ENCODE results near the gene CAMTA1. TPM values are rescaled to one million over a fixed set of nuclear protein-coding genes. Genes with fewer than 3 reads are reported as not detected.

Gene CAMTA1
- total RNA-seq, 1 experiment from 2014 or later: 85.2 TPM

- no peak overlapping the region for H3K4me3 ChIP-seq (ENCODE audit: low read depth, low read length, poor library complexity, severe bottlenecking)
- H3K36me3 ChIP-seq (ENCODE audit: insufficient read depth, low read length, poor library complexity, severe bottlenecking): no peaks in the 10 kb centered on the region
- H3K27me3 ChIP-seq (replicated peaks; ENCODE audit: insufficient read depth, low read depth, low read length, poor library complexity): no peaks in the 10 kb centered on the region
- H3K9me3 ChIP-seq (ENCODE audit: low read depth, low read length, poor library complexity, severe bottlenecking): no peaks in the 10 kb centered on the region
- POLR2A ChIA-PET (ENCODE audit: low non-redundant PET): interaction anchor here (0.6 kb wide), 1 partner anchor 166 kb away, joined by 3 read pairs; no protein-coding TSS in a partner anchor
- intact Hi-C loops (cut with micrococcal nuclease; ENCODE audit: unreplicated experiment): no loop called here
- DNase-seq (ENCODE audit: low spot score): no peak
- H3K4me1 ChIP-seq (ENCODE audit: insufficient read depth, low read length, poor library complexity, severe bottlenecking): peaks cover 8% of the 10 kb centered on the region
- H3K27ac ChIP-seq (ENCODE audit: low read depth, low read length, poor library complexity, severe bottlenecking): no peak overlapping the region
- CTCF ChIA-PET: interaction anchor here (1.0 kb wide), 1 partner anchor 82 kb away, joined by 7 read pairs; no protein-coding TSS in a partner anchor
- TF ChIP-seq EZH2 (IDR thresholded peaks at IDR 0.05; ENCODE audit: borderline replicate concordance, low read depth, low read length, poor library complexity, severe bottlenecking): no peak
- TF ChIP-seq CTCF (conservative IDR thresholded peaks at IDR 0.05; ENCODE audit: low read depth, low read length): no peak
- BruUV-seq (replicated peaks): no TSS peak
These were observed 963.9 kb downstream of the CAMTA1 start for GRCh38 chr1:7749126-7749525.

- ChIA-PET POLR2A (ENCODE audit: low non-redundant PET) (no interaction called here), CTCF (interaction anchor here (5.1 kb wide), 1 partner anchor 83 kb away, joined by 108 read pairs; no protein-coding TSS in a partner anchor)
- TF ChIP-seq CTCF (conservative IDR thresholded peaks at IDR 0.05; ENCODE audit: low read depth, low read length) (no peak), EZH2 (IDR thresholded peaks at IDR 0.05; ENCODE audit: borderline replicate concordance, low read depth, low read length, poor library complexity, severe bottlenecking) (no peak)
- no TSS peak for BruUV-seq (replicated peaks)
- H3K9me3 ChIP-seq (ENCODE audit: low read depth, low read length, poor library complexity, severe bottlenecking): no peaks in the 10 kb centered on the region
- no peaks in the 10 kb centered on the region for H3K36me3 ChIP-seq (ENCODE audit: insufficient read depth, low read length, poor library complexity, severe bottlenecking)
- no peaks in the 10 kb centered on the region for H3K27me3 ChIP-seq (replicated peaks; ENCODE audit: insufficient read depth, low read depth, low read length, poor library complexity)
- DNase-seq (ENCODE audit: low spot score): no peak
- H3K4me1 ChIP-seq (ENCODE audit: insufficient read depth, low read length, poor library complexity, severe bottlenecking): peaks cover 8% of the 10 kb centered on the region
- no peak overlapping the region for H3K4me3 ChIP-seq (ENCODE audit: low read depth, low read length, poor library complexity, severe bottlenecking)
- intact Hi-C loops (cut with micrococcal nuclease; ENCODE audit: unreplicated experiment): no loop called here
- H3K27ac ChIP-seq (ENCODE audit: low read depth, low read length, poor library complexity, severe bottlenecking): no peak overlapping the region
These were observed 965.9 kb downstream of the CAMTA1 start for GRCh38 chr1:7751174-7751573.

- no peaks in the 10 kb centered on the region for H3K36me3 ChIP-seq (ENCODE audit: insufficient read depth, low read length, poor library complexity, severe bottlenecking)
- no peaks in the 10 kb centered on the region for H3K9me3 ChIP-seq (ENCODE audit: low read depth, low read length, poor library complexity, severe bottlenecking)
- no peak overlapping the region for H3K27ac ChIP-seq (ENCODE audit: low read depth, low read length, poor library complexity, severe bottlenecking)
- ChIA-PET CTCF (interaction anchor here (0.5 to 5.1 kb wide), 5 partner anchors 16 to 596 kb away, joined by 3 to 108 read pairs (median 4); partner anchors contain the start of gene UTS2), POLR2A (ENCODE audit: low non-redundant PET) (interaction anchor here (0.5 kb wide), 1 partner anchor 1035 kb away, joined by 3 read pairs; no protein-coding TSS in a partner anchor)
- peak; percentile 78 for DNase-seq (ENCODE audit: low spot score)
- no peaks in the 10 kb centered on the region for H3K27me3 ChIP-seq (replicated peaks; ENCODE audit: insufficient read depth, low read depth, low read length, poor library complexity)
- H3K4me3 ChIP-seq (ENCODE audit: low read depth, low read length, poor library complexity, severe bottlenecking): peak overlapping the region; percentile 28
- H3K4me1 ChIP-seq (ENCODE audit: insufficient read depth, low read length, poor library complexity, severe bottlenecking): peaks cover 8% of the 10 kb centered on the region
- intact Hi-C loops (cut with micrococcal nuclease; ENCODE audit: unreplicated experiment): loop anchor here (1.0 kb wide), 1 partner anchor 85 kb away; no protein-coding TSS in a partner anchor
- TF ChIP-seq CTCF (conservative IDR thresholded peaks at IDR 0.05; ENCODE audit: low read depth, low read length) (peak; percentile 85), EZH2 (IDR thresholded peaks at IDR 0.05; ENCODE audit: borderline replicate concordance, low read depth, low read length, poor library complexity, severe bottlenecking) (no peak)
- no TSS peak for BruUV-seq (replicated peaks)
These were observed 967.5 kb downstream of the CAMTA1 start for GRCh38 chr1:7752512-7753417.

Measured in A673 (cell line).